ENCODE results near the gene ARHGAP9.

The ARHGAP9 gene

DNA sequence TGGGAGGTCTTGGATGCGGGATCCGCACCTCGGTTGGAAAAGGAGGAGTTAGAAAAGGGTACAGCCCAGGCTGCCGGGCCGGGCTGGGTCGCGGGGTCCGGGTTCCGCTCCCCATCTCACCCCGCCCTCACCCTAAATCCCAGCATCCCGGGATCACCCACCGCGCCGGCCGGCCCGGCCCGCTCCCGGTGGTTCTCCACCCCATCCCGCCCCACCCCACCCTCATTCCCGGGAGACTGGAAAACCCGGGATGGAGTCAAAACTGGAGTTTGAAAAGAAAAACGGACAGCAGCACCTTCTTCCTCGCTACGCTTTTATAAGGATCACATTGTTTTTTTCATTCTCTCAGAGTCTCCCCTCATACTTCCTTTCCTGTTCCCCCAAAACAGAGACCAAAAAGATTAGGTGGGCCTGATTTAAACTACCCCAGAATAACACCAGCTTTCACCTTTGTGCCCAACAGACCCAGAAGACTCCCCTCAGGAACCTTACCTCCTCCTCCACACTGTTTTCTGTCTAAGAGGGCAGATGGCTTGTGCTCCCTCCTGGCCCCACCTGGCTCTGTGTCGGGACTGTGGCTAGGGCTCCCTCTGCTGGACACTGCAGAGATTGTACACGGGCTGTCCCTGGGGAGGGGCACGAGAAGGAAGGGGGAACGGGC is 17.3 kb downstream of the ARHGAP9 start:
- TF ChIP-seq, protein P1, sequence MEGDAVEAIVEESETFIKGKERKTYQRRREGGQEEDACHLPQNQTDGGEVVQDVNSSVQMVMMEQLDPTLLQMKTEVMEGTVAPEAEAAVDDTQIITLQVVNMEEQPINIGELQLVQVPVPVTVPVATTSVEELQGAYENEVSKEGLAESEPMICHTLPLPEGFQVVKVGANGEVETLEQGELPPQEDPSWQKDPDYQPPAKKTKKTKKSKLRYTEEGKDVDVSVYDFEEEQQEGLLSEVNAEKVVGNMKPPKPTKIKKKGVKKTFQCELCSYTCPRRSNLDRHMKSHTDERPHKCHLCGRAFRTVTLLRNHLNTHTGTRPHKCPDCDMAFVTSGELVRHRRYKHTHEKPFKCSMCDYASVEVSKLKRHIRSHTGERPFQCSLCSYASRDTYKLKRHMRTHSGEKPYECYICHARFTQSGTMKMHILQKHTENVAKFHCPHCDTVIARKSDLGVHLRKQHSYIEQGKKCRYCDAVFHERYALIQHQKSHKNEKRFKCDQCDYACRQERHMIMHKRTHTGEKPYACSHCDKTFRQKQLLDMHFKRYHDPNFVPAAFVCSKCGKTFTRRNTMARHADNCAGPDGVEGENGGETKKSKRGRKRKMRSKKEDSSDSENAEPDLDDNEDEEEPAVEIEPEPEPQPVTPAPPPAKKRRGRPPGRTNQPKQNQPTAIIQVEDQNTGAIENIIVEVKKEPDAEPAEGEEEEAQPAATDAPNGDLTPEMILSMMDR (IDR thresholded peaks at IDR 0.05; ENCODE audit: insufficient read depth, low read length, poor library complexity, severe bottlenecking), result peak; percentile 93
- no peak for TF ChIP-seq EZH2phosphoT487 (conservative IDR thresholded peaks at IDR 0.05; ENCODE audit: low read length)
- Histone ChIP-seq H3K27me3 (ENCODE audit: low read length) (no peaks in the 10 kb centered on the region), H3K4me3 (ENCODE audit: insufficient read depth, low read length, poor library complexity, severe bottlenecking) (peak overlapping the region; percentile 96), H3K36me3 (ENCODE audit: low read length) (no peaks in the 10 kb centered on the region), H3K9ac (ENCODE audit: low read length) (peak overlapping the region; percentile 59), H3K9me2 (replicated peaks; ENCODE audit: insufficient read depth, low read length) (no peaks in the 10 kb centered on the region), H3K4me2 (ENCODE audit: low read depth, low read length, poor library complexity, severe bottlenecking) (peak overlapping the region; percentile 89), H3F3A (ENCODE audit: insufficient read depth) (peaks cover 14% of the 10 kb centered on the region), H4K20me1 (ENCODE audit: low read depth, low read length) (no peaks in the 10 kb centered on the region), H3K79me2 (ENCODE audit: insufficient read depth, low read length) (no peaks in the 10 kb centered on the region; the same call in 1 of the 2 replicates), H3K27ac (ENCODE audit: low read depth, low read length) (peak overlapping the region; percentile 53), H3K9me3 (ENCODE audit: insufficient read depth, low read length) (no peaks in the 10 kb centered on the region), H2AFZ (ENCODE audit: low read depth, low read length, severe bottlenecking) (peak overlapping the region; percentile 61)

DNA sequence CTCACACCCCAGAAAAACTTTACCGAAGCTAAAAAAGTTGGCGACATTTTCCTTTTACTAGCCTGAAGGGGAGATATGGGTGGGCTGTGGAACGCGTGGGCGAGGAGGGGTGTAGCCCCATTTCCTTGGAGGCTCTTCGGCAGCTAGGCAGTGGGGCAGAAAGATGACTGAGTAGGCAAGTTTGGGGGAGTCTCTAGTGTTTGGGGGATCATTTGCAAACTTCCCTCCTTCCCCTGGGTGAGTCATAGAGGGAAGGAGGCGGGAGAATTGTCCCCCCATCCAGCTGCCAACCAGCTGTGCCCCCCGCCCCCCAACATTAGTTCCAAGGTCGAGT is 17.8 kb downstream of the ARHGAP9 start:
- Histone ChIP-seq H3K27ac (ENCODE audit: low read depth, low read length) (peak overlapping the region; percentile 53), H3K36me3 (ENCODE audit: low read length) (no peaks in the 10 kb centered on the region), H3K27me3 (ENCODE audit: low read length) (no peaks in the 10 kb centered on the region), H3K79me2 (ENCODE audit: insufficient read depth, low read length) (no peaks in the 10 kb centered on the region; the same call in 1 of the 2 replicates), H3K4me3 (ENCODE audit: insufficient read depth, low read length, poor library complexity, severe bottlenecking) (peak overlapping the region; percentile 96), H4K20me1 (ENCODE audit: low read depth, low read length) (no peaks in the 10 kb centered on the region), H3K9me2 (replicated peaks; ENCODE audit: insufficient read depth, low read length) (no peaks in the 10 kb centered on the region), H3F3A (ENCODE audit: insufficient read depth) (peaks cover 14% of the 10 kb centered on the region), H3K9me3 (ENCODE audit: insufficient read depth, low read length) (no peaks in the 10 kb centered on the region), H3K4me2 (ENCODE audit: low read depth, low read length, poor library complexity, severe bottlenecking) (peak overlapping the region; percentile 89), H2AFZ (ENCODE audit: low read depth, low read length, severe bottlenecking) (peak overlapping the region; percentile 61), H3K9ac (ENCODE audit: low read length) (peak overlapping the region; percentile 59)
- TF ChIP-seq EZH2phosphoT487 (conservative IDR thresholded peaks at IDR 0.05; ENCODE audit: low read length), result no peak
- TF ChIP-seq, protein P1 (IDR thresholded peaks at IDR 0.05; ENCODE audit: insufficient read depth, low read length, poor library complexity, severe bottlenecking), result no peak

DNA sequence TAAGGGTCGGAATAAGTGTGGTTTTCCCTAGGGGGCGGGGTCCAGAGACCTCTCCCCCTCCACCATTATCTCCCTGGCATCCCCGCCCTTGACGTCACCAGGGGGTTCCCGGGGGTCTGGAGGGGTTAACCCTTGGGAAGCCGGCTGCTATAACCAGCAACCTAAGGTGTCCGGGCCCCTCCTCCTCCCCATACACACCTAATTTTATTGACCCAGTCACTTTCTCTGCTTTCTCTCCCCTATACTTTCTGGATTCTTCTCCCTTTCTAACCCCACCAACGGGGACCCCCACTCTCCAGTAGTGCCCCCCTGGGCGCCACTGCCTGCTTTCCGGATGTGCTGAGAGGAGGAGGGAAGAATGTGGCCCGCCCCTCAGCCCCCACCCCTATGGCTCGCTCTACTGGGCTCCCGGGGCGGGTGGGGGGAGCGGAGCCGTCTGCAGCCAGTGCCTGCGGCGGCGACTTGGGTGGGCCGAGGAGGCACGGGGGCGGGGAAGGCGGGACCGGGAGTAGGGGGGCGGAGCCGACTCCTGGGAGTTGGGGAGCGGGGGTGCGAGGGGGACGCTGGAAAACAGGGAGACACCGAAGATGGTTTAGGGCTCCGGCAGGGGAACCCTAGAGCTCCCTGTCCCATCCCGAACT is 18.3 kb downstream of the ARHGAP9 start:
- H3K9me3 ChIP-seq (ENCODE audit: insufficient read depth, low read length), result no peaks in the 10 kb centered on the region
- H3K27me3 ChIP-seq (ENCODE audit: low read length), result no peaks in the 10 kb centered on the region
- no peaks in the 10 kb centered on the region for H3K9me2 ChIP-seq (replicated peaks; ENCODE audit: insufficient read depth, low read length)
- H3K36me3 ChIP-seq (ENCODE audit: low read length), result no peaks in the 10 kb centered on the region
- H3K27ac ChIP-seq (ENCODE audit: low read depth, low read length), result peak overlapping the region; percentile 75
- H3K79me2 ChIP-seq (ENCODE audit: insufficient read depth, low read length), result no peaks in the 10 kb centered on the region; the same call in 1 of the 2 replicates
- H2AFZ ChIP-seq (ENCODE audit: low read depth, low read length, severe bottlenecking), result peak overlapping the region; percentile 0
- no peak for TF ChIP-seq EZH2phosphoT487 (conservative IDR thresholded peaks at IDR 0.05; ENCODE audit: low read length)
- TF ChIP-seq, protein P1 (IDR thresholded peaks at IDR 0.05; ENCODE audit: insufficient read depth, low read length, poor library complexity, severe bottlenecking), result no peak
- peaks cover 14% of the 10 kb centered on the region for H3F3A ChIP-seq (ENCODE audit: insufficient read depth)
- no peaks in the 10 kb centered on the region for H4K20me1 ChIP-seq (ENCODE audit: low read depth, low read length)
- H3K4me3 ChIP-seq (ENCODE audit: insufficient read depth, low read length, poor library complexity, severe bottlenecking), result peak overlapping the region; percentile 96
- peak overlapping the region; percentile 89 for H3K4me2 ChIP-seq (ENCODE audit: low read depth, low read length, poor library complexity, severe bottlenecking)
- peak overlapping the region; percentile 59 for H3K9ac ChIP-seq (ENCODE audit: low read length)

Data from SU-DHL-6 (cell line).